ENCODE data around the gene CDCP2.

CDCP2 gene

DNA sequence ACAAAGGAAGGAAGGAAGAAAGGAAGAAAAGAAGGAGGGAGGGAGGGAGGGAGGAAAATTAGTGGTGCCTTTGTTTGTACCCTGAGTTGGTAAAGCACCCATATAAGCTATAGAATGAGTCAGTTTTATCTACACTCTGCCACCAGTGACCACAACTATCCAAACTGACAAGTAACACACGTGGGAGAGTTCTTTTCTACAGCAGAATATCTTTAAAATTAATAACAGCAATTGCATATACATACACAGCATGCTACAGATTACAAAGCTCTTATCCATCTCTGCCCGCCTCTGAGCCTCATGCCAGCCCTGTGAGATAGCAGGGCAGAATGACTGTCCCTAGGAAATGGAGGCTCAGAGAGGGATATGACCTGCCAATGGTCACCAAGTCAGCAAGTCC lies 20.3 kb downstream of the CDCP2 start:
- H3K4me3 ChIP-seq (replicated peaks; ENCODE audit: insufficient read depth, low read length), result no peak overlapping the region
- H3K27me3 ChIP-seq (ENCODE audit: insufficient read depth, poor library complexity, severe bottlenecking), result no peaks in the 10 kb centered on the region
- DNase-seq (ENCODE audit: low read depth in 1 of 2, low spot score in 1 of 2), result no peak
- no peak for TF ChIP-seq POLR2AphosphoS5 (IDR thresholded peaks at IDR 0.05; ENCODE audit: low read depth)
- no peak for TF ChIP-seq SPI1 (IDR thresholded peaks at IDR 0.05; ENCODE audit: borderline replicate concordance, low read depth)
- TF ChIP-seq, protein P1, sequence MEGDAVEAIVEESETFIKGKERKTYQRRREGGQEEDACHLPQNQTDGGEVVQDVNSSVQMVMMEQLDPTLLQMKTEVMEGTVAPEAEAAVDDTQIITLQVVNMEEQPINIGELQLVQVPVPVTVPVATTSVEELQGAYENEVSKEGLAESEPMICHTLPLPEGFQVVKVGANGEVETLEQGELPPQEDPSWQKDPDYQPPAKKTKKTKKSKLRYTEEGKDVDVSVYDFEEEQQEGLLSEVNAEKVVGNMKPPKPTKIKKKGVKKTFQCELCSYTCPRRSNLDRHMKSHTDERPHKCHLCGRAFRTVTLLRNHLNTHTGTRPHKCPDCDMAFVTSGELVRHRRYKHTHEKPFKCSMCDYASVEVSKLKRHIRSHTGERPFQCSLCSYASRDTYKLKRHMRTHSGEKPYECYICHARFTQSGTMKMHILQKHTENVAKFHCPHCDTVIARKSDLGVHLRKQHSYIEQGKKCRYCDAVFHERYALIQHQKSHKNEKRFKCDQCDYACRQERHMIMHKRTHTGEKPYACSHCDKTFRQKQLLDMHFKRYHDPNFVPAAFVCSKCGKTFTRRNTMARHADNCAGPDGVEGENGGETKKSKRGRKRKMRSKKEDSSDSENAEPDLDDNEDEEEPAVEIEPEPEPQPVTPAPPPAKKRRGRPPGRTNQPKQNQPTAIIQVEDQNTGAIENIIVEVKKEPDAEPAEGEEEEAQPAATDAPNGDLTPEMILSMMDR (IDR thresholded peaks at IDR 0.05; ENCODE audit: insufficient read depth, low read length), result no peak
- TF ChIP-seq, protein P2, sequence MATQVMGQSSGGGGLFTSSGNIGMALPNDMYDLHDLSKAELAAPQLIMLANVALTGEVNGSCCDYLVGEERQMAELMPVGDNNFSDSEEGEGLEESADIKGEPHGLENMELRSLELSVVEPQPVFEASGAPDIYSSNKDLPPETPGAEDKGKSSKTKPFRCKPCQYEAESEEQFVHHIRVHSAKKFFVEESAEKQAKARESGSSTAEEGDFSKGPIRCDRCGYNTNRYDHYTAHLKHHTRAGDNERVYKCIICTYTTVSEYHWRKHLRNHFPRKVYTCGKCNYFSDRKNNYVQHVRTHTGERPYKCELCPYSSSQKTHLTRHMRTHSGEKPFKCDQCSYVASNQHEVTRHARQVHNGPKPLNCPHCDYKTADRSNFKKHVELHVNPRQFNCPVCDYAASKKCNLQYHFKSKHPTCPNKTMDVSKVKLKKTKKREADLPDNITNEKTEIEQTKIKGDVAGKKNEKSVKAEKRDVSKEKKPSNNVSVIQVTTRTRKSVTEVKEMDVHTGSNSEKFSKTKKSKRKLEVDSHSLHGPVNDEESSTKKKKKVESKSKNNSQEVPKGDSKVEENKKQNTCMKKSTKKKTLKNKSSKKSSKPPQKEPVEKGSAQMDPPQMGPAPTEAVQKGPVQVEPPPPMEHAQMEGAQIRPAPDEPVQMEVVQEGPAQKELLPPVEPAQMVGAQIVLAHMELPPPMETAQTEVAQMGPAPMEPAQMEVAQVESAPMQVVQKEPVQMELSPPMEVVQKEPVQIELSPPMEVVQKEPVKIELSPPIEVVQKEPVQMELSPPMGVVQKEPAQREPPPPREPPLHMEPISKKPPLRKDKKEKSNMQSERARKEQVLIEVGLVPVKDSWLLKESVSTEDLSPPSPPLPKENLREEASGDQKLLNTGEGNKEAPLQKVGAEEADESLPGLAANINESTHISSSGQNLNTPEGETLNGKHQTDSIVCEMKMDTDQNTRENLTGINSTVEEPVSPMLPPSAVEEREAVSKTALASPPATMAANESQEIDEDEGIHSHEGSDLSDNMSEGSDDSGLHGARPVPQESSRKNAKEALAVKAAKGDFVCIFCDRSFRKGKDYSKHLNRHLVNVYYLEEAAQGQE (IDR thresholded peaks at IDR 0.05; ENCODE audit: insufficient replicate concordance, low read depth), result no peak
- no peak for TF ChIP-seq GABPA (IDR thresholded peaks at IDR 0.05; ENCODE audit: low read depth)
- no peak overlapping the region for H3K27ac ChIP-seq (replicated peaks)

DNA sequence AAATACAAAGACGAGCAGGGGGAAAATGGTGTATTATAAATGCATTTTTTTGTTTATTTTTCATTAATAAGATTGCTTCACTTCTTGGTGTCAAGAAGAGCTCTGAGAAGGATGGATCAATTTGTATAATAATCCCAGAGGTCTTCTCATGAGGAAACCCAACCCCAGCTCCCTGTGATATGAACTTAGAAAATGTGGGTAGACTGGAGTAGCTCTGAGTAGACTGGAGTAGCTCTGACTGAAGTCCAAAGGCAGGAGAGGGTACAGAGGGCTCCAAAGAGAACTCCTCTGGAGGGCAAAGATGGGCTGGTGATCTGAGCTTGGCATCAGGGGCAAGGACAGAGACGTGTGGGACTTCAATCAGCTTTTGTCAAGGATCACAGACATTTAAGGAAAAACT lies 21.4 kb downstream of the CDCP2 start:
- no peak for DNase-seq (ENCODE audit: low read depth in 1 of 2, low spot score in 1 of 2)
- H3K4me3 ChIP-seq (replicated peaks; ENCODE audit: insufficient read depth, low read length), result no peak overlapping the region
- TF ChIP-seq SPI1 (IDR thresholded peaks at IDR 0.05; ENCODE audit: borderline replicate concordance, low read depth) (no peak), GABPA (IDR thresholded peaks at IDR 0.05; ENCODE audit: low read depth) (no peak), POLR2AphosphoS5 (IDR thresholded peaks at IDR 0.05; ENCODE audit: low read depth) (no peak)
- TF ChIP-seq, protein P2 (IDR thresholded peaks at IDR 0.05; ENCODE audit: insufficient replicate concordance, low read depth), result no peak
- TF ChIP-seq, protein P1 (IDR thresholded peaks at IDR 0.05; ENCODE audit: insufficient read depth, low read length), result no peak

DNA sequence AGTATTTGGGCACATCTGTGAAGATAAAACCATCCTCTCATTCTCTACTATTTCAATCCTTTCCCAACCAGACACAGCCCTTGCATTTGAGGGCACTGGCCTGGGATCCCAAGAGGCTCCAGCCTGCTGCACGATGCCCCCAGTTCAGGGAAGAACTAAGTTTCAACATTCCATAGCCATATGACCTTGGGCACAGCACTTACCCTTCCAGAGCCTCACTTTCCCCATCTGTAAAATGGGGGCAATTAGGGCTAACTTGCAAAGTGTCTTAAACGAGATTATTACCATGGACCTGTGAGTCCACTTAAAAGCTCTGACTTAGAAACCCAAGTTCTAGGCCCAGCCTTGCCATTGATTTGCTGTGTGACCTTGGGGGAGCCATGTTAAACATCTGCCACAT lies 22.9 kb downstream of the CDCP2 start:
- Histone ChIP-seq H3K27me3 (ENCODE audit: insufficient read depth, poor library complexity, severe bottlenecking) (no peaks in the 10 kb centered on the region), H3K4me3 (replicated peaks; ENCODE audit: insufficient read depth, low read length) (no peak overlapping the region), H3K27ac (replicated peaks) (no peak overlapping the region)
- DNase-seq (ENCODE audit: low read depth in 1 of 2, low spot score in 1 of 2), result no peak
- TF ChIP-seq POLR2AphosphoS5 (IDR thresholded peaks at IDR 0.05; ENCODE audit: low read depth) (no peak), GABPA (IDR thresholded peaks at IDR 0.05; ENCODE audit: low read depth) (no peak), SPI1 (IDR thresholded peaks at IDR 0.05; ENCODE audit: borderline replicate concordance, low read depth) (no peak)
- TF ChIP-seq, protein P1 (IDR thresholded peaks at IDR 0.05; ENCODE audit: insufficient read depth, low read length), result no peak
- TF ChIP-seq, protein P2 (IDR thresholded peaks at IDR 0.05; ENCODE audit: insufficient replicate concordance, low read depth), result no peak

More for the DNA sequence above, 21.4 kb downstream of the CDCP2 start:
- Histone ChIP-seq H3K27me3 (ENCODE audit: insufficient read depth, poor library complexity, severe bottlenecking) (no peaks in the 10 kb centered on the region), H3K27ac (replicated peaks) (no peak overlapping the region)
